Stimulated activated CD4-positive, alpha-beta T cell treated with anti-CD3 and anti-CD28 coated beads, Interleukin-12 subunit alpha, Interleukin-12 subunit beta, amount 100 ng/mL, for 48 hours (primary cell): ENCODE results near the gene BHLHA9.

Experiments
- DNase-seq, 3 donors: peaks; one replicate each; pipeline ENCODE4 v3.0.0-alpha.2; 2020; ENCODE audit warnings: low read depth in 2 of 3, low spot score in 1 of 3

Gene BHLHA9

DNA sequence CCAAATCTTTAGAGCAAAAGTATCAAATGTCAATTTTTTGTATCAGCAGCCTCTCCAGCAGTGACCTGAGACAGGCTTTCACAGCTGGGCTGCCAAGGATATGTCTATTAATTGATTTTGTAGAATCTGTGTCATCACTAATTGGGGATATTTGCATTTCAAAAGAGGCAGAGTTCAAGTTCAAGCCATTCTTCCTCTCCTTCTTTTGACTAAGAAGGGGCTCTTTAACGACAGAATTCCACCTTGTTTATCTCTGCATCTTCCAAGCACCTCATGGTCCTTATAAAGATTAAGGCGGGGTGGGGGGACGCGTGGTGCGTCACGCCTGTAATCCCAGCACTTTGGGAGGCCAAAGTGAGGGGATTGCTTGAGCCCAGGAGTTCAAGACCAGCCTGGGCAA lies 15.2 kb upstream of the BHLHA9 start:
- DNase-seq: no peak

DNA sequence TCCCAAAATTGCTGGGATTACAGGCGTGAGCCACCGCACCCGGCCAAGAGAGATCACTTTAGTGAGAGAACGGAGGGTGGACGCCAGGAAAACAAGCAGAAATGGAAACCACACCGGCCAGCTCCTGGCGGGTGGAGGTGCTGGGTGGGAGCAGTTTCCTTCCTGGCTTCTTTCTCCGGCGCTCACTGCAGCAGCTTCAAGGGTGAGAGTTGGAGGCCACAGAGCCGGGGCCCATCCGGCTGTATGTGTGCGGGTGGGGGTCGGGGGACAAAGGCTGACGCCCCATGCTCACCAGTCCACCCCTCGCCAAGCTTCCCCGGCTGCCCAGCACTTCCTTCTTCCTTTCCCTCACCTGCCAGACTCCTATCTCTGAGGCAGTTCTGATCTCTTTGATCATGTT lies 13.5 kb upstream of the BHLHA9 start:
- no peak for DNase-seq

DNA sequence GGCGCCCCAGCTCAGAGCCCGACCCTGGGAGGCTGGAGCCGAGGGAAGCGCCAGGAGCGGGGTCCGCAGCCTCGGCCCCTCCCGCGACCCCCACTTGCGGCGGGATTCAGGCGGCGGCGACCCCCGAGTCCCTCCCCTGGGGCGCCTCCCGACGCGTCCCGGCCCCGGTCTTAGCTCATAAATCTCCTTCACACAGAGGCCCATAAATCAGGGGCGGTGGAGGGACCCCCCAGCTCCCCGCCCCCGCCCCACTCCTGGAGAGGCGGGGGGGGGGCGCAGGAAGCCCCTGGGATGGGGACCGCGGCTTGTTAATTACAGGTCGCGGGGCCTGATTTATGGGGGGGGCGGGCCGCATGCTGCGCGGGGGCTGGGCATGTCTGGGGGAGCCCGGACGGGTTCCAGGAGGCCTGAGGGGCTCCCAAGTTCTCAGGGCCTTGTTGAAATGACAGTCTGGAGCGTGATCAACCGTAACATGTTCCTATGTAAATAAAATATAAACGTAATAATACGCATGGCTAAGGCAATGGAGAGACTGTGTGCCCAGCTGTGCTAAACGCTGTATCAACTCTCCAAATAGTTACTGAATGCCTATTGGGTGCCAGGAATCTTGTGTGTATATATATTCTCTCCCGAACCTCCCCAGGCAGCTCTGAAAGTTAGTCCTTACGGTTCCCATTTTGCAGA lies 10.0 kb upstream of the BHLHA9 start:
- no peak for DNase-seq

DNA sequence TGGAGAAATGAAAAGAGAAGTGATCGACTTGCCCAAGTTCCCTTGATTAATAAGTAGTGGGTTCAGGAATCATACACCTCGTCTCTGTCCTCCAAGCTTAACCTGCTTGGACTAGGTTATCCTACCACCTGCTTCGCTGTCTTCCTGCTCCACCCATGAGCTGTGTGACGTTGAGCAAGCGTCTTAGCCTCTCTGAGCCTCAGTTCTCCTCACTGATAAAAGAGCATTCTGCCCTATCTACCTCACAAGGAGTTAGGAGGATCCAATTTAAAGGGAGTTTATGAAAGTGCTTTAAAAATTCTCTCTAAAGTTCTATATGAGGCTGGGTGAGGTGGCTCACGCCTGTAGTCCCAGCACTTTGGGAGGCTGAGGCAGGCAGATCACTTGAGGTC lies 9.5 kb upstream of the BHLHA9 start:
- no peak for DNase-seq

DNA sequence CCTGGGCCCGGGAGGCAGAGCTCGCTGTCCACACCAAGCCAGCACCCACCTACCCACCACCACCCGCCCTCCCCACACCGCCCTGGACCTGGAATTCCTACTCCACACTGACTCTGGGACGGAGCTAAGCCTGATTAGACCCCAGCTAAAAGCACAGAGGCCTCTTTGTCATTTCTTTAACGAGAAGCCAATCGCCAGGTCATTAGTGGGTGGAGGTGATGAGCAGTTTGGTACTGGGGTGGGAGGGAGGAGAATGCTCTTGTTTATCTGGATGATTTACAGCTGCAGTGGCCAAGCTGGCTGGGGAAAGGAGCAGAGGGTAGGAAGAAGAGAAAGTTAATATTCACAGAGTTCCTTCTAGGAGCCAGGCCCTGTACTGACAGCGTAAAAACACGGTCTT lies 6.0 kb upstream of the BHLHA9 start:
- DNase-seq: no peak

DNA sequence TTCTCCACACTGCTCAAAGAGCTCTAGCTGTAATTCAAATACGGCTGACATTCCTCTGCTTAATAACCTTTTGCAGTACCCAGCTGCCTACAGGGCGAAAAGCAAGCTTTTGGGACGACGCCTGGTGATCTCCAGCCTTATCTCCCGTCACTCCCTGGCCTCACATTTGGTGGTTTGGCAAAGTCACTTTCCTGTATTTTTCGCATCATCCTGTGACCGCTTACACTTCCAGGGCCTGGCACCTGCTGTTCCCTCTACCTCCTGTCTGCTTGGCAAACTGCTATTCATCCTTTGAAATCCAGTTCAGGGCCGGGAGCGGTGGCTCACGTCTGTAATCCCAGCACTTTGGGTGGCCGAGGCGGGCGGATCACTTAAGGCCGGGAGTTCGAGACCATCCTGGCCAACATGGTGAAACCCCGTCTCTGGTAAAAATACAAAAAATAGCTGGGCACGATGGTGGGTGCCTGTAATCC lies 2.7 kb upstream of the BHLHA9 start:
- DNase-seq: no peak

DNA sequence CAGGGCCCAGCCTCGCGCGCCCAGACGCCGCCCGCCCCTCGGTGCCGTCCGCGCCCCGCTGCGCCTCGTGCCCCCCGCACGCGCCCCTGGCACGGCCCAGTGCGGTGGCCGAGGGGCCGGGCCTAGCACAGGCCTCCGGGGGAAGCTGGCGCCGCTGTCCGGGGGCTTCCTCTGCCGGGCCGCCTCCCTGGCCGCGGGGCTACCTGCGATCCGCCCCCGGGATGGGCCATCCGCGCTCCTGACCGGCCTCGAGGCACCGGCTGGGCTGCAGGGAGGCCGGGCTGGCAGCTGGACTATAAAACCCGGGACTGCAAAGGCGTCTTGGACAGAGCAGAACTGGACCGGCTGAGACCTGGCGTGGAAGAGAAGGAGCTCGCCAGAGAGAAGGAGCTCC lies 783 bp downstream of the BHLHA9 start:
- no peak for DNase-seq

DNA sequence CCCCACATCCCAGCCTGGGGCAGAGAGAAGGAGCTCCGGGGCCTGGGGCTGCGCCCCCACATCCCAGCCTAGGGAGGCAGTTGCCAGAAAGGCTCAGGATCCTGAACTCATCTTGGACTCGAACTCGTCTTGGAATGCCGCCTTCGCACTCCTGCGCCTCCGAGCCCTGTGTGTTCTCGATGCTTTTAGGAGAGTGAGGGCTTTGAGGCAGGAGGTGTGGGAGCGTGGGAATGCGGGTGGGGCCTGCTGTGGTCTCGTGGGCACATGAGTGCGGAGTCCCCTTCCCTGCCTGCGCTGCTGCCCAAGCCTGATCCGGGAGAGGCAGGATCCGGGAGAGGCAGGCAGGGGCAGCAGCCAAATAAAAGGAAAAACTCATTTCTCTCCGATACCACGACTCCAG lies 1.2 kb downstream of the BHLHA9 start:
- no peak for DNase-seq

DNA sequence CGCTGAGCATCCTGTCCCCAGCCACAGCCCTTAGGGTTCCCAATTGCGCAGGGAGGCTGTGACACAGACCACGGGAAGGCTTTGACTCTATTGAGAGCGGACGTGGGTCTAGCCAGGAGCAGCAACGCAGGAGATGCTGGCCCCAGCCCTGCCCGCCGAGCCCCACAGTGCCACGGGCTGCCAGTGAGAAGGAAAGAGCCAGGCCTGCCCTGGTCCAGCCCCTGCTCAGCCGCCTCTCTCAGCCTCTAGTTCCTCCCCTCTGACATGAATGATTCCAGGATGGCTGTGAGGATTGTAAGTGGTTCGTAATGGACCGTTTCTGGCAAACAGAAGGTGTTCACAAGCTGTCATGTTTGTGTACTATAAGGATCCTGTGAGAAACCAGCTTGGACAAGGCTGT lies 2.5 kb downstream of the BHLHA9 start:
- DNase-seq: no peak

DNA sequence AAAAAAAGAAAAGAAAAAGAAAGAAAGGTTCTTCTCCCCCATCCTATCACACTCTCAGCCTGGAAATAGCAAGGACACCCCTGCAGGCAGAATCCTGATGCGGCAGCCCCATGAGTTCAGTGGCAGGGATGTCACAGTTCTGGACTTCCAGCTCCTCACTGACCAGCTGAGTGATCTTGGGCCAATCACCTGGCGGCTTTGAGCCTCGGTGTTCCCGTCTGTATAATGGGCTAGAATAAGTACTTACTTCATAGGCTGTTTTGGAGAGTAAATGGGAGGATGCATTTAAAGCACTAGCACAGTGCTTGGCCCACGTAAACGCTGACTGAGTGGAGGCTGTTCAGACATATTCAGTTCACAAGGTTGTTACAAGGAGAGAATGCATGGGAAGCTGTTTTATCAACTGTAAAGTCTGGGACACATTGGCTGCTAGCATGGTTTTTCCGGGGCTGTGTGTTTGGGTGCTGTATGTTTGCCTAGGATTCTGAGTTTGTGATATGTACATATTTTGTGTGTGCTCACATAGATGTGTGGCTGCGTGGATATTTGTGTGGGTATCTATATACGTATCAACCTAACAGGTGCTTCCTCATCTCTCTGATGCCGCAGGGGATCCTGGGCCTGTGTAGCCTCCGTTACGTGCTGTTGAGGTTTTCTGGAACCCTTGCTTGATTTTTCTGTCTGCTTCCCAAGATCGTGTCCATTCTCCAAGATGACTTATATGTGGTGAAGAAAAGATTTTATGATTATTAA lies 3.4 kb downstream of the BHLHA9 start:
- no peak for DNase-seq

DNA sequence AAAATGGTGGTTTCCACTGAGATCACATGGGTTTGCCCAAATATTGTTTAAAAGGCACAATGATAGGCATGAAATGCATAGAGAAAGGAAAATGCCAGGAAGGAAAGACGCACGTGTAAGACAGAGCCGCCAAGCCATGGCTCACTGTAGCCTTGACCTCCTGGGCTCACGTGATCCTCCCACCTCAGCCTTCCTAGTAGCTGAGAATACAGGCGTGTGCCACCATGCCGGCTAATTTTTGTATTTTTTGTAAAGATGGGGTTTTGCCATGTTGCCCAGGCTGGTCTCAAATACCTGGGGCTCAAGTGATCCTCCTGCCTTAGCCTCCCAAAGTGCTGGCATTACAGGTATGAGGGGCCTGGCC lies 4.0 kb downstream of the BHLHA9 start:
- DNase-seq: no peak

DNA sequence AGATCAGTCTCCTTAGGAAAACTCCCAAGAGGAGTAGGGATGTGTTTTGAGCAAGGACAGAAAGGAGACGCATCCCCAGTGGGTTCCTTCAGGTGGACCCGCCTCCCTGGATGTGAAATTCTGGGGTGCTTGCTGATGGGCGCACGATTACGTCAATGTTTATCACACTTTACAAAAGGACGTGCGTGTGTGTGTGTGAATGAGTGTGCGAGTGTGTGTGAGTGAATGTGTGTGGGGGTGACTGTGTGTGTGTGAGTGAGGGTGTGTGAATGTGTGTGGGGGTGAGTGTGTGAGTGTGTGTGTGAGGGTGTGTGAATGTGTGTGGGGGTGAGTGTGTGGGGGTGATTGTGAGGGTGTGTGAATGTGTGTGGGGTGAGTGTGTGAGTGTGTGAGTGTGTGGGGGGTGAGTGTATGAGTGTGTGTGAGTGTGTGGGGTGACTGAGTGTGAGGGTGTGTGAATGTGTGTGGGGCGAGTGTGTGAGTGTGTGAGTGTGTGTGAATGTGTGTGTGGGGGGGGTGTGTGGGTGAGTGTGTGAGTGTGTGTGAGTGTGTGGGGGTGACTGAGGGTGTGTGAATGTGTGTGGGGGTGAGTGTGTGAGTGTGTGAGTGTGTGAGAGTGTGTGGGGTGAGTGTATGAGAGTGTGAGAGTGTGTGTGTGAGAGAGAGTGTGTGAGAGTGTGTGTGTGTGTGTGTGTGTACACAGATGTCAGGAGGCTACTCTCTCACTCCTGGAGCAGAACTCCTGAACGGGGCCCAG lies 5.1 kb downstream of the BHLHA9 start:
- no peak for DNase-seq

DNA sequence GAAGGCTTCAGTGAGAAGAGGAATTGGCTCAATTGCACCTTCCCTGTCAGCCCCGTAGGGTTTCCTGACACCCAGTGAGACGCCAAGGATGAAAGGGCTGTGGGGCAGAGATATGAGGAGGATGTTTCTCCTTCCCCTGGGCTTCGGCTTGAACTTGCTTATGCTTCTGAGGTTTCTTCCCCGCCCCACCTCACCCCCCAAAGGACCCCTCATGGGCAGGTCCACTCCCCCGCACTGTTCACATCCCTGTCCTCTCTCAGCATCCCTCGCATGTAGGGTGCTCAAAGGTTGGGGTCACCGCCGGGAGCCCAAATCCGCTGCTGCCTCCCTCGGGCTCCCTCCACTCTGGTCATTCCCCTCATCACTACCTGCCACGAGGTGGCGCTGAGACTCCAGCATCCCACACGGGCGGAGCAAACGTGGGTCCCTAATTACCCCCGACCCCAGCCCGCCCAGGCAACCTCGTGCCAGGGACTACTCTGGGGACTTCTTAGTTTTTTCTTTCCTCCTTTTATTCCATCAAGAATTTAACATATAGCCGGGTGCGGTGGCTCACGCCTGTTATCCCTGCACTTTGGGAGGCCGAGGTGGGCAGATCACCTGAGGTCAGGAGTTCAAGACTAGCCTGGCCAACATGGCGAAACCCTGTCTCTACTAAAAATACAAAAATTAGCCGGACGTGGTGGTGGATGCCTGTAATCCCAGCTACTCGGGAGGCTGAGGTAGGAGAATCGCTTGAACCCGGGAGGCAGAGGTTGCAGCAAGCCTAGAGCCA lies 5.9 kb downstream of the BHLHA9 start:
- DNase-seq: peak in 2 of 3 donors; percentile 59 to 62

DNA sequence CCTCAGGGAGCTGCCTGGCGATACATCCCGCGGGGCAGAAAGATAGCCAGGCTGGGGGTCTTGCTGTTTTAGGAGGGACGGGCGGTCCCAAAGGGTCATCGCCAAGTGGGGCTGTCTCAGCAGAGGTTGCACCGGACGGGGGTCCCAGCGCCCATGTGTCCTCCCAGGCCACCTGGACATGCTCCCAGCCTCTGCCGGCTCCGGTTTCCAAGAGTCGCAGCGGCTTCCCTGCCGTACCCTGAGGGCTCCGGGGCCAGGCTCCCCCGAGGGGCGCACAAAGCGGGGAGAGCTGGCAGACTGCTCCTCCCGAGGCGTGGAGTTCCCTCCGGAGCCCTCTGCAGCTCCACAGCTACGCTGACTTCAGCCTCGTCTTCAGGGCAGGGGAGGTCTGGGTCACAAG lies 10.4 kb downstream of the BHLHA9 start:
- DNase-seq: no peak

DNA sequence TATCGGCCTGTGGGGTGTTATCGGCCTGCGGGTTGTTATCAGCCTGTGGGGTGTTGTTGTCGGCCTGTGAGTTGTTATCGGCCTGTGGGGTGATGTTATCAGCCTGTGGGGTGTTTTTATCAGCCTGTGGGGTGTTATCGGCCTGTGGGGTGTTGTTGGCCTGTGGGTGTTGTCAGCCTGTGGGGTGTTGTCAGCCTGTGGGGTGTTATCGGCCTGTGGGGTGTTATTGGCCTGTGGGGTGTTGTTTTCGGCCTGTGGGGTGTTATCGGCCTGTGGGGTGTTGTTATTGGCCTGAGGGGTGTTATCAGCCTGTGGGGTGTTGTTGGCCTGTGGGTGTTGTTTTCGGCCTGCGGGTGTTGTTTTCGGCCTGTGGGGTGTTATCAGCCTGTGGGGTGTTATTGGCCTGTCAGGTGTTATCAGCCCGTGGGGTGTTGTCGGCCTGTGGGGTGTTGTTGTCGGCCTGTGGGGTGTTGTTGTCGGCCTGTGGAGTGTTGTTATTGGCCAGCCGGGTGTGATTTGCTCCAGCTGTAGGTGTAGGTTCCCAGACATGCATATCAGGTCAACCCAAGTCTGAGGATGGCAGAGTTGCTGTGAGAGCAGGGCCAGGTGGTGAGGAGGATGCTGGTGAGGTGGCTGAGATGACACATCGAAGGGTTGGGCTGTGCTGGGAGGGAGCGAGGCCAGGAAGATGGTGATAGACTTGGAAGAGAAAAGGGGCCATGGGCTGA lies 16.3 kb downstream of the BHLHA9 start:
- DNase-seq: no peak

DNA sequence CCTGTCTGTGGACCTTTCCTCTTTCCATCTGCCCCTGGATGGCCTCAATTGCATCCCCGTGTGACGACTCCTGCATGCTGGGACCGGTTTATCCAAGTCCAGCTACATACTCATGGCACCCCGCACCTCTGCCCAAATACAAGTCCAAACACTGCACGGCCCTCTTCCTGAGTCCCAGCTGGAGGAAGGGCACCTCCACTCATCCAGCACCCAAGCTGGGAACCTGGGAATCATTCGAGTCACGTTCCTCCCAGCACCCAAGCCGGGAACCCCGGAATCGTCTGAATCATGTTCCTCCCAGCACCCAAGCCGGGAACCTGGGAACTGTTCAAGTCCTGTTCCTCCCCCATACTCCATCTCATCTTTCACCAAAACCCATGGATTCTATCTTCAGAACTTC lies 19.5 kb downstream of the BHLHA9 start:
- DNase-seq: no peak

DNA sequence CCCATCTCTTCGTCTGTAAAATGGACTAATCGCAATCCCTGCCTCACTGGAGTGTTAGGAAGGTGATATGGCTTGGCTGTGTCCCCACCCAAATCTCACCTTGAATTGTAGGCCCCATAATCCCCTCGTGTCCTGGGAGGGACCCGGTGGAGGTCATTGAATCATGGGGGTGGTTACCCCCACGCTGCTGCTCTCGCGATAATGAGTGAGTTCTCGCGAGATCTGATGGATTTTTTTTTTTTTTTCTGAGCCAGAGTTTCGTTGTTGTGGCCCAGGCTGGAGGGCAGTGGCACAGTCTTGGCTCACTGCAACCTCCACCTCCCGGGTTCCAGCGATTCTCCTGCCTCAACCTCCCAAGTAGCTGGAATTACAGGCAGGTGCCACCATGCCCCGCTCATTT lies 20.4 kb downstream of the BHLHA9 start:
- DNase-seq: no peak

DNA sequence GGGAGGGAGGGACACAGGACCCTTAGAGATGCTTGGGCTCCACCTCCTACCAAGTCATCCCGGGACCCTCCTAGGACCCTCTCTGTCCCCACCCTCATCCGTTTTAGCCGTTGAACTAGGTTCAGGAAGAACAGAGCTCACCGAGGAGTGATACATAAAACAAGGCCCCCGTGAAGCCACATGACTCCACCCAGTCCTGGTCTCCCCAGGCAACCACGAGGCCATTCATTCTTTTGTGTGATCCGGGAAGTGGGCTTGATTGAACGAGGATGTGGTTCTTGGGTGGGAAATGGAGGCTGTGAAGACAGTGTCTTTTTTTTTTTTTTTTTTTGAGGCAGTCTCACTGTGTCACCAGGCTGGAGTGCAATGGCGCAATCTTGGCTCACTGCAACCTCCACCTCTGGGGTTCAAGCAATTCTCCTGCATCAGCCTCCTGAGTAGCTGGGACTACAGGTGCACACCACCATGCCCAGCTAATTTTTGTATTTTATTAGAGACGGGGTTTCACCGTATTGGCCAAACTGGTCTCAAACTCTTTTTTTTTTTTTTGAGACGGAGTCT lies 24.0 kb downstream of the BHLHA9 start:
- DNase-seq: peak; percentile 25 to 47 (median 41)

DNA sequence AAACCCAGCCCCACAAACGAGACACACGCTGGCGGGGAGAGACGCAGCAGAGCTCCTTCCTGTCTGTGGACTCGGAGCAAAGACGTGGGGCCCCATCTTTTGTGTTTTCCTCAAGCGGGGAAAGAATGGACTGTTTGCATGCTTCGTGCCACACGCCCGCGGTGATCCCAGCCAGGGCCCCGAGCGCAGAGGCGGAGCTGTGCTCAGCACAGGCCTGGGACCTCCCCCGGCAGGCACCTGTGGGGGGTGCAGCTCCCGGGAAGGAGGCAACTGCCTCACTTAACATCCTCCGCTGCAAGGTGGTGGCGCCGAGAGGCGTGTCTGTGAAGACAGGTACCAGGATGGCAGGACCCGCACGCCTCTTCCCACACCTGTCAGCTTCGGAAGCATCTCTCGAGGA lies 28.4 kb downstream of the BHLHA9 start:
- DNase-seq: no peak

DNA sequence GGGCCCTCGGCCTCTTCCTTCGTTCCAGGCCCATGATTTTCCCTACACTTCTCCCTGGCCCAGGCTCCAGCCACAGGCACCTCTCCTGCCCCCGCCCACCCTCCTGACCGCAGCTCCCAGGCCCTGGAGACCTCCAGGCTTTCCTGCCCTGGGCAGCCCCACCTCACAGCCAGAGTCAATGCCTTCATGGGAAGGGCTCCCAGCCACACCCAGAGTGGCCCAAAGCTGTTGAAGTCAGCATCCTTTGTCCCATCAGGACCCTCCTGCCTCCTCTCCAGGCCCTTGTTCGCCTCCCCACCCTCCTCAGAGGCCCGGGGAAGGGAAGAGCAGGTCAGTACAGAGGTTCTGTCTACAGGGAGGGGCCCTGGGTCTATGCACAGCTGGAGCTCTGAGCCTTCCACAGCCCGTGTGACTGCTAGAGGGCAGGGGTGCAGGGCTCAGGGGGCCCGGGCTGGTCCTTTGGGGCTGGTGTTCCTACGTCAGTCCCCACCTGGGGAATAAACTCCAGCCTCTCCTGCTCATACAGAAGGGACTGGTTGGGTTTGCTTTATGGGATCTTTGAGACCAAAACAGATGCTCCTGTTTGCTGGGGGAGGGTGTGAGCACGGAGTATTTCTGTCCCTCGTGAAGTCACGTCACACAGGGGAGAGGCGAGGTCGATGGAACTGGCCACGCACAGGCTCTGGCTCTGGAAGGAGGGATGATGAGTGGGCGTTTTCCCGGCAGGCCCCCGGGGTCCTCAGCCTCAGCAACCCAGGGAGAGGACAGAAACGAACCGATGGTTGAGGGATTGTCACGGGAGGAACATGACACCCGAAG lies 29.5 kb downstream of the BHLHA9 start:
- DNase-seq: no peak
